Effector CD4-positive, alpha-beta T cell (primary cell): ENCODE data around the gene GASK1B. TPM values are rescaled to one million over a fixed set of nuclear protein-coding genes. Genes with fewer than 3 reads are reported as not detected.

ENCODE experiments used
- DNase-seq: peaks from one replicate; pipeline ENCODE4 v3.0.0-alpha.2; 2020
- total RNA-seq: gene quantifications from one replicate; lab custom pipeline; 2026; lab: John Stamatoyannopoulos, UW

Gene GASK1B
- total RNA-seq: not detected

DNA sequence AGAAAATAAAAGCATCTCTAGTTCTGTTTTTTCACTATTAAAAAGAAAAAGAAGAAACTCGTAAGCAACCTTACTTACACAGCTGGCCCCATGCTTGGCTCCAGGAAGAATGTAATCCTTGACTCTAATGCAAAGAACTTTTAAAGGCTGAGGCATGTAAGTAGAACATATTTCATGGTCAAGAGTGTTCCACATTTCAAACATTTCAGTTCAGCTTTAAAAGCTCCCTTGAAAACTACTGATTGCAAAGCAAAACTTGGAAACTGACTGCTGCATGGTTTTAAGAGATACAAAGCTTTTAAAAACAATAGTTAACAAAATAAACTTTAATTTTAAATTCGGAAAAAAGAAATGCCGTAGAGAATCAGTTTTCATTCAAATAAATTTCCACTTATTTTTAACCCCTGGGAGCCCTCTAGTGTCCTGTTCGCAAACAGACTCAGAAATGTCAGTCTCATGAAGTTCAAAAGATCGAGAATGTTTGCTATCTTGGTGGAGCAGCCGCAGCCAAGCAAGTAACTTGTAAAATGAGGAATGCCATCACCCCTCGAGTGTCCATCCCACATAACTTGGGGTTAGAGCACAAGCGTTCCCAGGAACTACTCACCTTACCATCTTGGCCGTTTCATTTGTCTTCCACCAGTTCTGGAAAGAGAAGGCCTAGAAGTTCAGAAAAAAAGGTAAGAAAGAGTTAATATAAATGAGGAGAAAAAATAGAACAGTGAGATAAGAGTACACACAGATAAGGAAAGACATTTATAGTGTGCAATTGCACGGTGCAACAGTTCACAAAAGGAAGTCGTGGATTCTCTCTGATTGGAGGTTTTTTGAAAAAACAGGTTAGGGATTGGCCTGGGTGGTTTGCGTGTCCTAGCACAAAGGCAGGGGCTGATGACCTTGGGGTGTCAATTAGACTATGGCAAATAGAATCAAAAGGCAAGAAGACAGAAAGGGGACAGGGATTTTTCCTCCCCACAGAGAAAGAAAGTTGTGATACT is at the start of gene GASK1B:
Gene GASK1B, minus strand, starts transcription at position 765 of the 998 bp plus-strand sequence. CDS start 1,650 bp downstream, outside the sequence.
- no peak for DNase-seq

GRCh38 chr4:158219623-158220022 is 46.8 kb upstream of the GASK1B start:
- DNase-seq: no peak

DNA sequence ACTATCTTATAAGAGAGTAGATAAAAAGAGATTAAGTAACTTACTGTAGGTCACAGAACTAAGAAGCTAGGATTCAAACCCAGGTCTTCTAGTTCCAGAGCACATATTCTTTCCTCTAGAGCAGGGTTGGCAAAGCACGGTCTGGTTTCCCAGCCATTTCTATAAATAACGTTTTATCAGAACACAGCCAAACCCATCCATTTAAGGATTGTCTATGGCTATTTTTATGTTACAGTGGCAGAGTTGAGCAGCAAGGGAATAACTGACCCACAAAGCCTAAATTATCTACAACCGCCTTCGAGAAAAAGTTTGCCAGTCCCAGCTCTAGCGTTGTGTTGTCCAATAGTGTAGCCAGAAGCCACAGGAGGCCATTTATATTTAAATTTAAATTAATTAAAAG is 44.9 kb upstream of the GASK1B start:
- DNase-seq: no peak

DNA sequence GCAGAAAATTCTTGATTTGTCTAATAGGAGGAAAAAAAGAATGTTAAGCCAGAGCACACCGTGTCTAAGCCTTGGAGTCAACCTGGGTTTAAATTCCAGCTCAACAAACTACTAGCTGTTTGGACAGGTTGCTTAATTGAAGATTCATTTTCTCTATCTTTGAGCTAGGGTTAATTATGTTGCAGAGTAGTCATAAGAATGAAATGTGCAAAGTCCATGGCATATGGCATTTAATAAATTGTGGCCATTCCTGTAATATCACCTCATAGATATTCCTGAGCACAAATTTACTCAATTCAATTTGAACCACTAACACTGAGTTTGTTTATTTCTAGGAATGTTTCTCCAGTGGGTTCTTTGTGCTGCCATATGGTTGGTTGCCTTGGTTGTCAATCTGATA is 42.0 kb upstream of the GASK1B start:
- no peak for DNase-seq

GRCh38 chr4:158213466-158213865 is 40.6 kb upstream of the GASK1B start:
- DNase-seq: no peak

GRCh38 chr4:158211222-158211621 is 38.4 kb upstream of the GASK1B start:
- DNase-seq: no peak

DNA sequence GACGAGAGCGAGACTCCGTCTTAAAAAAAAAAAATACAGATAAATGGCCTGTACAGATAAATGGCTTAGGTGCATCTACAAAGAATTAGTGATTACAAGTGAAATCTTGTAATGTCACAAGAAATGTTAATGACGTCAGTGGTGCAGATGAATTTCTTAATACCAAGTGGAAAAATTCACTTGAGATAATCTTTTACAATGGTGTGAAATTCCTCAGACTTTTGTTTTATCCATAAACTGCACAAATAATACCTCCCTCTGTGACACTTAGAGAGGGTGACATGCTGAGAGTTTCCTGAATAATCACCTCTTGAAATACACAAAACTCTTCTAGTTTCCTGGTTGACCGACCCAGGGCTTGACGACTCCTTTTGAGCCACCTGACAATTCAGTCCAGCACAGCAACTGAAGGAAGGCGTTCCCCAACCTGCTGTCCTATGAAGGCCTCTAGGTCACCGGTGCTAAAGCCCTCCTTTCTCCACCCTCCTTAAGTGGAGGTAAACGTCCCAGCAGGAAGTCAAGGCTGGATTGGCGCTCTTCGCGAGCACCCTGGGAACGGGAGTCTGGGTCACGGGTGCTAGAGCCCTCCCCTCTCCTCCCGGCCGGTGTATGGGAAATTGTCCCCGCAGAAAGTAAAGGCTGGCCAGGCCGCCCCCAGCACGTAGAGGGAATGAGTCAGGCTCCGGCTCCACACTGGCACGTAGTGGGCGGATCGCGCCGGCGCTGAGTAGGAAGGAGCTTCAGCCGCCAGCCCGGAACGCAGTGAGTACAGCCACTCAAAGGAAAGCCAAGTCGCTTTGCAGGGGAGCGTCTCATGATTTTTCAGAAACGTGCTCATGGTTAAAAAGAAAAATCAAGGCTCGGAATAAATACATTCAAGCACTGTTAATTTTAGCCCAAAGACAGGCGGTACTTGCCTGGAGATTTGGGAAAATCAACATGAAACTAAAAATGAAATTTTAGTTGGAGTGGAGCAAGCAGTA is 37.3 kb upstream of the GASK1B start, which contains the start of gene TMEM144:
Gene TMEM144, plus strand, starts transcription at position 662 of the 983 bp plus-strand sequence. CDS start 2,182 bp downstream, outside the sequence.
- DNase-seq: no peak

- DNase-seq: no peak
These were observed 36.3 kb upstream of the GASK1B start for GRCh38 chr4:158208963-158209640.

GRCh38 chr4:158203929-158204328 is 31.1 kb upstream of the GASK1B start:
- no peak for DNase-seq

GRCh38 chr4:158203436-158203835 is 30.6 kb upstream of the GASK1B start:
- no peak for DNase-seq

- DNase-seq: no peak
These were observed 29.7 kb upstream of the GASK1B start for GRCh38 chr4:158202481-158202880.

DNA sequence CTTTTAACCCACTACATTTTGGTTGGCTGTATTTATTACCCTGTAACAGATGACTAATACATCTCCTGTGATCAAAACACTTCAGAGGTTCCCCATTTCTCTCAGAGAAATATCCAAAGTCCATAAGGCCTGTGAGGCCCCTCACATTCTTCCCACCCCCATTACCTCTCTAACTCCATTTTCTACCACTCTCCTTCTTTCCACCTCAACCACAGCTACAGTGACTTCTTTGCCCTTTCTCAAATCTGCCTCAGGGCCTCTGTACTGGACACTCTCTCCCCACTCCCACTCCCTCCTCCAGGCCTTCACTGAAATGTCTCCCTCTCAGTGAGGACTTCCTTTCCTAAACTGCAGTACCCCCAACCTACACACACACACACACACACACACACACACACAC is 29.1 kb upstream of the GASK1B start:
- DNase-seq: no peak

GRCh38 chr4:158201322-158201721 is 28.5 kb upstream of the GASK1B start:
- no peak for DNase-seq

DNA sequence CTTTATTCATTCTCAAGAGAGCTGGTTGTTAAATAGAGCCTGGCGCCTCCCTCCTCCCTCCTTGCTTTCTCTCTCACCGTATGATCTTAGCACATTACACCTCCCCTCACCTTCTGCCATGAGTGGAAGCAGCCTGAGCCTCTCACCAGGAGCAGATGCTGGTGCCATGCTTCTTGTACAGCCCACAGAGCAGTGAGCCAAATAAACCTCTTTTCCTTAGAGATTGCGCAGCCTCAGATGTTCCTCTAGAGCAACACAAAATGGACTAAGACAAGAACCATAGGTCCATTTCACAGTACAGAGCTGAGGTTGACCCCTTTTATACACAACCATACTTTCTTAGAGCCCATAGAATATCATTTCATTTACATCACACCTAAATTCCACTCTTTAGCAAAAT is 27.4 kb upstream of the GASK1B start:
- DNase-seq: no peak

DNA sequence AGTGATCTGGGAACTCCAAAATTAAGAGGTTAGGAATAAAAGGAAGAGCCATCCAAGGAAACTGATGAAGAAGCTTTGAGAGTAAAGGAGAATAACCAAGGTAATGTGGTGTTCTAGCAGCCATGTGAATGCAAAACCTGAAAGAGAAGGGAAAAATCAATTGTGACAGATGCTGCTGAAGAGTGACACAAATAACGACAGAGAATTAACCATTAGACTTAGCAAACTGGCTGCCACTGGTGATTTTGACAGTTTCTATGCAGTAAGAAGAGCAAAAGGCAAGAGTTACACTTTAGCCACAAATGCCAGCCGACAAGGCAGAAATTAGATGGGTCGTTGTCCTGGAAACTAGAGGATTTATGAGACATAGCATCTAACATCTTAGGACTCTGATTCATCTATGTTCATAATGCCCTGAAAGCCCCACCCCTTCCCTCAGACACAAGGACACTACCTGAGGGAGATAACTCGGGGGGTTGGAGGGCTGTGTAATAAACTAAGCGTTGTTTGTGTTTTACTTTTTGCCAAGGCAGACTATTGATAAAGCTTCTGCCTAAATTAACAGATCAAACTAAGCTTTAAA is 24.5 kb upstream of the GASK1B start:
- no peak for DNase-seq

GRCh38 chr4:158195297-158195696 is 22.5 kb upstream of the GASK1B start:
- no peak for DNase-seq

DNA sequence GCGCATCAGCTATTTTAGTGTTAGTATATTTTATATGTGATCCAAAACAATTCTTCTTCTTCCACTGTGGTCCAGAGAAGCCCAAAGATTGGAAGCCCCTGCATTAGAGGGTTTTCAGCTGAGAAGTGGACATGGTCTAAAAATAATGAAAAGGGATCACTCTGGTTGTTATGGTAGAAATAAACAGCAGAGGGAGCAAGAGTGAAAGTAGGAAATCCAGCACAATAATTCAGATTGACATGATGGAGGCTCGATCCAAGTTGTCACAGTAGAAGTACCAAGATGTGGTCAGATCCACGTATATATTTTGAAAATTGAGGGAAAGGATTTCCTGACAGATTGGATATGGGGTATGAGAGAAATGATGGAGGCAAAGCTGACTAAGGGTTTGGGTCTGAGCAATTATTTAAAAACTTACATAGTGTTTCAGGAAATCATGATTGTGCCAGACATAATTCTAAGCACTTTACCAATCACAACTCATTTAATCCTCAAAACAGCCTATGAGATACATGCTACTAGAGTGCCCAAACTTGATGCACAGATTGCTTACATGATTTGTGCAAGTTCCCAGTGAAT is 20.4 kb upstream of the GASK1B start:
- DNase-seq: no peak

GRCh38 chr4:158192439-158193158 is 19.8 kb upstream of the GASK1B start:
- no peak for DNase-seq

GRCh38 chr4:158190718-158191117 is 17.9 kb upstream of the GASK1B start:
- DNase-seq: no peak

- no peak for DNase-seq
These were observed 16.6 kb upstream of the GASK1B start for GRCh38 chr4:158189422-158189821.

- DNase-seq: no peak
These were observed 14.0 kb upstream of the GASK1B start for GRCh38 chr4:158186815-158187214.
